Endothelial cell of umbilical vein (primary cell): ENCODE data around the gene XXYLT1.

Source experiments
- CTCF ChIP-seq, 2 donors: IDR thresholded peaks; 1 replicate in 1 of 2; 2 replicates in 1 of 2; pipeline ENCODE4 v1.5.1; 2011; ENCODE audit warnings: low read length in 2 of 2, mild to moderate bottlenecking in 2 of 2, moderate library complexity in 2 of 2, control low read depth in 1 of 2, inconsistent platforms in 1 of 2, low read depth in 1 of 2; ENCODE audit not compliant: insufficient read depth in 1 of 2; ENCODE audit errors: extremely low read depth in 1 of 2
- MAX ChIP-seq: IDR thresholded peaks from 2 replicates; pipeline ENCODE4 v1.6.1; 2011; ENCODE audit not compliant: insufficient read depth, insufficient read length

- TF ChIP-seq CTCF (IDR thresholded peaks at IDR 0.05; ENCODE audit: extremely low read depth in 1 of 2, insufficient read depth in 1 of 2, low read depth in 1 of 2, low read length in 2 of 2), result no peak
- TF ChIP-seq MAX, result no peak
Observed at GRCh38 chr3:195212749-195213375, 58.1 kb downstream of the XXYLT1 start.
